Caco-2 (cell line): ENCODE measurements around the gene SLC4A11. TPM values are rescaled to one million over a fixed set of nuclear protein-coding genes. Genes with fewer than 3 reads are reported as not detected.

Experiments
- BruUV-seq: library from RNA; stranded (reverse); fragments of 400-500 nt; replicated peaks from 2 replicates; lab custom pipeline; 2021; lab: Mats Ljungman, UMichigan
- CTCF ChIA-PET: fragments of 300-600 bp; sonication (Branson Sonifier 250); formaldehyde crosslinking; loops from one replicate; lab custom pipeline; 2022; ENCODE audit warnings: antibody characterized with exemption; lab: Charles Lee
- POLR2A ChIA-PET: fragments of 300-600 bp; sonication (Branson Sonifier 250); formaldehyde crosslinking; loops from one replicate; lab custom pipeline; 2022; ENCODE audit warnings: antibody characterized with exemption; lab: Charles Lee
- DNase-seq, 2 experiments: peaks; one replicate each; pipeline versions ENCODE4 v3.0.0 to v3.0.0-alpha.2; 2020 to 2022
- H3K27me3 ChIP-seq: replicated peaks from 2 replicates; pipeline ENCODE4 v1.6.0; 2011; ENCODE audit warnings: low read length; ENCODE audit not compliant: control insufficient read depth, insufficient read depth
- H3K36me3 ChIP-seq: 2 replicates; pipeline ENCODE4 v1.5.1; 2011; ENCODE audit warnings: low read length; ENCODE audit not compliant: control insufficient read depth, insufficient read depth
- H3K4me1 ChIP-seq: fragments of 250-450 bp; sonication (Bioruptor Pico); 2 replicates; pipeline ENCODE4 v1.5.1; 2020; ENCODE audit warnings: mild to moderate bottlenecking
- H3K4me3 ChIP-seq: 2 replicates; pipeline ENCODE4 v1.5.1; 2011; ENCODE audit warnings: low read depth, mild to moderate bottlenecking, control low read depth, low read length
- H3K9me3 ChIP-seq: fragments of 250-450 bp; sonication (Bioruptor Pico); 2 replicates; pipeline ENCODE4 v1.5.1; 2020; ENCODE audit warnings: mild to moderate bottlenecking, moderate library complexity
- H3K27ac Mint-ChIP-seq: one replicate; pipeline ENCODE4 v1.8.0; 2022; ENCODE audit warnings: mixed read lengths; ENCODE audit not compliant: unreplicated experiment
- H3K27me3 Mint-ChIP-seq: one replicate; pipeline ENCODE4 v1.8.0; 2022; ENCODE audit warnings: mixed read lengths; ENCODE audit not compliant: insufficient read depth, unreplicated experiment
- H3K36me3 Mint-ChIP-seq: one replicate; pipeline ENCODE4 v1.8.0; 2022; ENCODE audit warnings: mild to moderate bottlenecking, mixed read lengths; ENCODE audit not compliant: insufficient read depth, unreplicated experiment
- H3K4me1 Mint-ChIP-seq: one replicate; pipeline ENCODE4 v1.8.0; 2022; ENCODE audit warnings: low read depth, mixed read lengths; ENCODE audit not compliant: unreplicated experiment
- H3K4me3 Mint-ChIP-seq: one replicate; pipeline ENCODE4 v1.8.0; 2022; ENCODE audit warnings: mild to moderate bottlenecking, moderate library complexity, mixed read lengths; ENCODE audit not compliant: unreplicated experiment
- H3K9me3 Mint-ChIP-seq: one replicate; pipeline ENCODE4 v1.8.0; 2022; ENCODE audit warnings: mixed read lengths; ENCODE audit not compliant: unreplicated experiment
- CTCF ChIP-seq, 2 experiments: fragments of 200-600 bp in 1 of 2; IDR thresholded peaks; 1 replicate in 1 of 2; 2 replicates in 1 of 2; pipeline versions ENCODE4 v1.5.1 to v1.8.0; 2011 to 2022; ENCODE audit warnings: antibody characterized with exemption in 1 of 2, control low read depth in 1 of 2, inconsistent platforms in 1 of 2, low read depth in 1 of 2, low read length in 1 of 2, mild to moderate bottlenecking in 1 of 2, moderate library complexity in 1 of 2; ENCODE audit not compliant: insufficient read depth in 1 of 2, severe bottlenecking in 1 of 2, unreplicated experiment in 1 of 2
- intact Hi-C: fragments of 100-400 bp; cut with micrococcal nuclease; formaldehyde crosslinking; loops from one replicate; pipeline ENCODE4 v1.10.0; 2022; ENCODE audit not compliant: unreplicated experiment
- total RNA-seq: library from RNA; stranded (reverse); gene quantifications from 2 replicates; pipeline ENCODE4 v1.2.3, GENCODE V29; 2022

SLC4A11 gene
- total RNA-seq, 1 experiment from 2014 or later, result 9.5 TPM

GRCh38 chr20:3248167-3248992 is 9.4 kb upstream of the SLC4A11 start:
- DNase-seq, result no peak
- intact Hi-C loops, result no loop called here
- no peaks in the 10 kb centered on the region for H3K36me3 ChIP-seq
- Mint-ChIP-seq H3K4me1 (peaks cover 18% of the 10 kb centered on the region), H3K27ac (no peak overlapping the region), H3K9me3 (no peaks in the 10 kb centered on the region), H3K36me3 (no peaks in the 10 kb centered on the region), H3K27me3 (no peaks in the 10 kb centered on the region), H3K4me3 (peak overlapping the region; percentile 48)
- no peaks in the 10 kb centered on the region for H3K4me1 ChIP-seq
- no TSS peak for BruUV-seq
- ChIA-PET CTCF (interaction anchor here (1.8 kb wide), 1 partner anchor 15 kb away, joined by 3 read pairs; no protein-coding TSS in a partner anchor), POLR2A (no interaction called here)
- no peaks in the 10 kb centered on the region for H3K27me3 ChIP-seq
- no peaks in the 10 kb centered on the region for H3K9me3 ChIP-seq
- TF ChIP-seq CTCF (IDR thresholded peaks at IDR 0.05; ENCODE audit: insufficient read depth in 1 of 2, low read depth in 1 of 2, low read length in 1 of 2, severe bottlenecking in 1 of 2, unreplicated experiment in 1 of 2), result no peak
- H3K4me3 ChIP-seq, result peak overlapping the region; percentile 28

GRCh38 chr20:3247638-3248037 is 8.6 kb upstream of the SLC4A11 start:
- Histone ChIP-seq H3K4me1 (no peaks in the 10 kb centered on the region), H3K9me3 (no peaks in the 10 kb centered on the region), H3K4me3 (no peak overlapping the region), H3K36me3 (no peaks in the 10 kb centered on the region), H3K27me3 (no peaks in the 10 kb centered on the region)
- no peaks in the 10 kb centered on the region for H3K27me3 Mint-ChIP-seq
- intact Hi-C loops, result no loop called here
- peaks cover 18% of the 10 kb centered on the region for H3K4me1 Mint-ChIP-seq
- no TSS peak for BruUV-seq
- no peak overlapping the region for H3K4me3 Mint-ChIP-seq
- DNase-seq, result no peak
- no peak for TF ChIP-seq CTCF (IDR thresholded peaks at IDR 0.05; ENCODE audit: insufficient read depth in 1 of 2, low read depth in 1 of 2, low read length in 1 of 2, severe bottlenecking in 1 of 2, unreplicated experiment in 1 of 2)
- no peaks in the 10 kb centered on the region for H3K9me3 Mint-ChIP-seq
- no peak overlapping the region for H3K27ac Mint-ChIP-seq
- POLR2A ChIA-PET, result interaction anchor here (0.6 kb wide), 1 partner anchor 698 kb away, joined by 8 read pairs; no protein-coding TSS in a partner anchor
- H3K36me3 Mint-ChIP-seq, result no peaks in the 10 kb centered on the region
- CTCF ChIA-PET, result interaction anchor here (1.8 kb wide), 1 partner anchor 16 kb away, joined by 3 read pairs; no protein-coding TSS in a partner anchor

GRCh38 chr20:3246682-3247081 is 7.7 kb upstream of the SLC4A11 start:
- H3K4me3 ChIP-seq, result no peak overlapping the region
- no peaks in the 10 kb centered on the region for H3K27me3 Mint-ChIP-seq
- no peaks in the 10 kb centered on the region for H3K9me3 Mint-ChIP-seq
- H3K9me3 ChIP-seq, result no peaks in the 10 kb centered on the region
- no peak overlapping the region for H3K4me3 Mint-ChIP-seq
- no peaks in the 10 kb centered on the region for H3K36me3 ChIP-seq
- H3K4me1 Mint-ChIP-seq, result peaks cover 27% of the 10 kb centered on the region
- H3K27ac Mint-ChIP-seq, result no peak overlapping the region
- intact Hi-C loops, result no loop called here
- H3K27me3 ChIP-seq, result no peaks in the 10 kb centered on the region
- H3K36me3 Mint-ChIP-seq, result no peaks in the 10 kb centered on the region
- H3K4me1 ChIP-seq, result peaks cover 7% of the 10 kb centered on the region
- no peak for TF ChIP-seq CTCF (IDR thresholded peaks at IDR 0.05; ENCODE audit: insufficient read depth in 1 of 2, low read depth in 1 of 2, low read length in 1 of 2, severe bottlenecking in 1 of 2, unreplicated experiment in 1 of 2)
- POLR2A ChIA-PET, result interaction anchor here (0.5 kb wide), 1 partner anchor 28 kb away, joined by 5 read pairs; no protein-coding TSS in a partner anchor
- CTCF ChIA-PET, result interaction anchor here (0.6 kb wide), 1 partner anchor 193 kb away, joined by 4 read pairs; no protein-coding TSS in a partner anchor
- no peak for DNase-seq
- BruUV-seq, result no TSS peak
